Anterior cingulate cortex (tissue), 58 donors: Measurements from ENCODE around the gene TP63.
"Not testable (repeated sequence)": the region's sequence is repeated elsewhere in the genome, so short reads cannot be mapped to it uniquely, and the experiment has no call there.

Experiments
- DNase-seq, 58 donors: peaks; one replicate each; lab custom pipeline; 2025; lab: John Stamatoyannopoulos, UW

The TP63 gene

GRCh38 chr3:189631373-189631408 is at the start of gene TP63:
TSS of gene TP63 (plus strand) at chr3:189631389. CDS start at chr3:189631516, 127 bp downstream.
- no peak for DNase-seq

DNA sequence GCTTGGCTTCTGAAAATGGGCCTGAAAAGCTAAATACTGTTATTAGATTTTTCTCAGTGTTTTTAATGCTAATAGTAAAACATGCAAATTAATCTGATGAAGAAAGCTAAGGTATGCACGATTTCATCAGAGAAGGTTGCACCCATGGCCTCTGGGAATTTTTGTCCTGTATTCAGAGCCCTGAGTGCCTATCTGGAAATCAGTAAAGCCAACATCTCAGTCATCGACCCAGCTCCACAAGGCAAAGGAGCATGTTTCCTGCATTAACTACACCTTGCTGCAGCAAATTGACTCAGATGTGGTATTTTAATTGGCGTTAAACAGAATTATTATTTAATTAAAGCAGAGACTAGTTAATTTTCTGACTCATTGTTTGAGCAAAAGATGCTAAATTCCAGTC is 49.0 kb upstream of the TP63 start:
- DNase-seq = no peak

DNA sequence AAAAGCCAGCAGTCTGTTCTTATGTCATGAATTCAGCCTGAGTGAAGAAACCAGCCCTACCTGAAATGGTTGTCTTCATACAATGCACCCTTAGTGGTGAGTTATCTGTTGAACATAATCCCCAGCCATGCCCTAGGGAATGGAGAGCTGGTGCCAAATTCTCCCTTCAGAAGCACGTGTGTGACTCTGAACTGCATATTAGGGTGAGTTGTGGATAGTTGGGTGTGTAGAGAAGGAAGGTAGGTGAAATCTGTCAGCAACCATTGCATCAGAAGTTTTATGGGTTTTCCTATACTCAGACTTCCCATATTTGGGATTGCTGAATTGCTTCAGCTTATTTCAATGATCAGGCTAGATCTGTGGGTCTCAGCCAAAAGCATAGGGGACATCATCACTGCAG is 46.5 kb upstream of the TP63 start:
- DNase-seq = no peak

GRCh38 chr3:189586941-189587663 is 44.1 kb upstream of the TP63 start:
- no peak for DNase-seq

GRCh38 chr3:189587664-189588040 is 43.5 kb upstream of the TP63 start:
- DNase-seq = no peak

- DNase-seq = no peak
Measured at GRCh38 chr3:189588070-189588469, 43.1 kb upstream of the TP63 start.

DNA sequence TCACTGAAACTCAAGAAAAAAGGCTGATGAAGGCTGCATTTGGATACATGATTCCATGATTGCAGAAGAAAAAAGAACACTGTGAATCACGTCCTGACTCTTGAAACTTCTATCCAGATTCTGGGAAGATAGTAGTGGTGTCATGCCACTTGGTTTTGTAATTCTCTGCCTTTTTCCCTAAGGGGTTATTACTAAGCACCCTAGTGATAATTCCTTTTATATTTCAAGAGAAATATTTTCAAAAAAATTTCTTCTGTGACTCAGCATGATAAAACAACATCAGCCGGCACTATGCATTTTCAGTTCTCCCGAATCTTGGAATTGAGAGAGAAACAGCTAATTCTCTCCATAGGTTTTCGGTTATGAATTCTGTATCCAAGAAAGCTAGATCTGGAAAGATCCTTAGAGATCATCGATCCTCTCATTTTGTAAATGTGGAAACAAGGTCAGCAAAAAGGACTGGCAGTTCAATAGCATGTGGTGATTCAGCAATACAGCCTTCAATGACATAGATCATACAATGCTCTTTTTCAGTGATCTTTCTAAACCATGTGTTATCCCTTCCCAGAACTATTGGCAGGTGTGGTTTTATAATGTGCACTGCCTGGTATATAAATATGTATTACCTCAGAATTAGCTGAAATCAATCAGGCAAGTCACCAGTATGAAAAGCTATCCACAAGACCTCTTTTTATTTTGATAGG is 42.6 kb upstream of the TP63 start:
- no peak for DNase-seq

- DNase-seq = no peak
Measured at GRCh38 chr3:189589179-189589569, 42.0 kb upstream of the TP63 start.

DNA sequence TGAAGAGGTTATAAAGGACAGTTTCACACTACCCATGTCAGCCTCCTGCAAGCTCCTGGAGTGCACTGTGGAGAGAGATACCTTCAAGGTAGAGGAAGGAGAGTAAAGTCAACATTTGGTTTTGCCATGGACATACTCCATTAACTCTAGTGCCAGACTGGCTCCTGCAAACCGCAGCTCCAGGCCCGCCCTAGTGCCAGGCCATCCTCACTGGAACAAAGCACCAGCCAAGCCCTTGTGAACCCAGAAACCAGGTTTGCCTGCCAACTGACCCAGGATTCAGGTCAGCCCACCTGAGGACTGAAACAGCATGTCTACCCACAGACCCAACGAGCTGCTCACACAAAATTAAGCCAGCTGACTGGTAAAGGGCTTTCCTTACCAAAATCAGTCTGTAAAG is 41.0 kb upstream of the TP63 start:
- DNase-seq = no peak

GRCh38 chr3:189593581-189593980 is 37.6 kb upstream of the TP63 start:
- DNase-seq = no peak

GRCh38 chr3:189596078-189596979 is 34.9 kb upstream of the TP63 start:
- not testable (repeated sequence) for DNase-seq

GRCh38 chr3:189597918-189598317 is 33.3 kb upstream of the TP63 start:
- DNase-seq = no peak

GRCh38 chr3:189598530-189599225 is 32.5 kb upstream of the TP63 start:
- no peak for DNase-seq

DNA sequence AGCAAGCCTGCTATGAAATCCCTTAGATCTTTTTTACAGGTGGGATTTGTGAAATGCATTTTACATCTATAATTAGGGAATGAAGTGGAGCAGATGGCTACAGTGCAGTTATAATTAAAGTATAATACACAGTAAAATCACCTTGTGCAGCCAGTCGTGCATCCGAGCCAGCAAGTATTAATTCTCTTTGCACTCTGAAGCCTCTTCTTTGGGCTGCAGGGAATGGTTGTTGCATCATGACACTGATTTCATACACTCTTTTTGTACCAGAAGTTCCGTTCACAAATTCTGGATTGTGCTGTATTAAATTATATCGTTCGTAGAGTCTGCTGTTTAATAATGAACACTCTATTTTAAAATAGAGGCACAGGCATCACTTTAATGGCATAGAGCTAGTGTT is 28.7 kb upstream of the TP63 start:
- no peak for DNase-seq

DNA sequence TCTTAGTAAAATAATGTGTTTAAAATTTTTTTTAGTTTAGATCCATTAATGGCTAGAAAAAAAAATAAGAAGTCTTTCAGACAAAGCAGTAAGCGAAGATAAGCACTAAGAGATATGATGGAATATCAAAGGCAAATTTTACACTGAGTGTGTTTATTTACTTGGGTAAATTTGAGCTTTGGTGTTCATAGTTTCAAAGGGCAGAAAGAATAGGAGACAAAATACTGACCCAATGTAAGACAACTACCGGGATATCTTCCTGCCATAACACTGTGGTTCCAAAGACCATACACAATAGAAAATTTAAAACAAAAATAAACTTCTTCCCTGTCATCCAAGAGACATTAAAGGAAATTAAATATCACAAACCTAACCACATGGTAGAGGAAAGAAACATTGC is 25.5 kb upstream of the TP63 start:
- DNase-seq = no peak

DNA sequence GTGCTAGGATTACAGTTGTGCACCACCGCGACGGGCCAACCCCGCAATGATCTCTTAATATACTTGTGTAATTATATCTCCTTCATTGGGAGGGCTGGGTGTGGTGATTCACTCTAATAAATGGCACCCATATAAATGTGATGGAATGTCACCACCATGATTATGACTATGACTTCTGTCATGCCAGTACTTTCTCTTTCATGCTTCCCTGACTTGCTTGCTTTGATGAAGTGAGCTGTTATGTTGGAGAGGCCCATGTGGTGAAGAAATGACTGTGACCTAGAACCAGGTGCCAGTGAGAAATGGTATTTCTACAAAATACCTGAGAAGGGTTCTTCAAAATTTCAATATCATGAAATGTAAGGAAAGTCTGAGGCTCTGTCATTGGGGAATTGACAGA is 24.4 kb upstream of the TP63 start:
- DNase-seq = no peak

GRCh38 chr3:189612641-189613040 is 18.5 kb upstream of the TP63 start:
- not testable (repeated sequence) for DNase-seq

DNA sequence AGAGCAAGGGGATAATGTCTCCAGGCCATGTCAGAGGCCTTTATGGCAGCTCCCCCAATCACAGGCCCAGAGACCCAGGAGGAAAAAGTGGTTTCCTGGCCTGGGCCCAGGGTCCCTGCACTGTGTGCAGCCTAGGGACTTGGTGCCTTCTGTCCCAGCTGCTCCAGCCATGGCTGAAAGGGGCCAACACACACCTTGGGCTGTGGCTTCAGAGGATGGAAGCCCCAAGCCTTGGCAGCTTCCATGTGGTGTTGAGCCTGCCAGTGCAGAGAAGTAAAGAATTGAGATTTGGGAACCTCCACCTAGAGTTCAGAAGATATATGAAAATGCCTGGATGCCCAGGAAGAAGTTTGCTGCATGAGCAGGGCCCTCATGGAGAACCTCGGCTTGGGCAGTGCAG is 18.1 kb upstream of the TP63 start:
- no peak for DNase-seq

- no peak for DNase-seq
Measured at GRCh38 chr3:189621948-189622603, 9.1 kb upstream of the TP63 start.

- no peak for DNase-seq
Measured at GRCh38 chr3:189622629-189623028, 8.6 kb upstream of the TP63 start.

GRCh38 chr3:189624130-189624529 is 7.1 kb upstream of the TP63 start:
- DNase-seq = no peak
